Thoracic aorta (tissue), 2 donors: ENCODE results near the gene ZNF71. TPM values are rescaled to one million over a fixed set of nuclear protein-coding genes. Genes with fewer than 3 reads are reported as not detected.
A peak's percentile ranks its signal among the peaks of the same experiment; 100 is the strongest.
"Not testable (repeated sequence)": the region's sequence is repeated elsewhere in the genome, so short reads cannot be mapped to it uniquely, and the experiment has no call there.

Experiments used
- ATAC-seq: fragments of 150-250 bp; one replicate; pipeline ENCODE4 v1.8.0; 2017; ENCODE audit warnings: low read depth; ENCODE audit not compliant: insufficient number of reproducible peaks, low FRiP score
- DNase-seq: peaks from one replicate; pipeline ENCODE4 v3.0.0-alpha.2; 2020; ENCODE audit warnings: low spot score
- H3K27ac ChIP-seq, 2 donors: fragments of 200-600 bp; sonication (generic); 1 replicate in 1 of 2; 2 replicates in 1 of 2; pipeline ENCODE4 v1.5.1; 2016; ENCODE audit warnings: mild to moderate bottlenecking in 2 of 2, moderate library complexity in 2 of 2
- H3K27me3 ChIP-seq: fragments of 200-600 bp; sonication (generic); replicated peaks from 2 replicates; pipeline ENCODE4 v1.6.0; 2016; ENCODE audit warnings: mild to moderate bottlenecking; ENCODE audit not compliant: insufficient read depth
- H3K36me3 ChIP-seq: fragments of 200-600 bp; sonication (generic); one replicate; pipeline ENCODE4 v1.5.1; 2016
- H3K4me1 ChIP-seq, 2 donors: fragments of 200-600 bp; sonication (generic); 1 replicate in 1 of 2; 2 replicates in 1 of 2; pipeline versions ENCODE4 v1.5.1 to v1.6.0; 2016; ENCODE audit warnings: low read depth in 2 of 2, mild to moderate bottlenecking in 1 of 2; ENCODE audit not compliant: control insufficient read depth in 1 of 2
- H3K4me3 ChIP-seq: fragments of 200-600 bp; sonication (generic); 2 replicates; pipeline ENCODE4 v1.5.1; 2016; ENCODE audit warnings: mild to moderate bottlenecking
- H3K9me3 ChIP-seq: fragments of 200-600 bp; sonication (generic); 2 replicates; pipeline ENCODE4 v1.5.1; 2016
- total RNA-seq, 2 donors: library from RNA; depleted of rRNA; stranded (reverse); fragments of >200 nt; gene quantifications; one replicate each; pipeline versions ENCODE4 v1.1.0 to v1.2.3, GENCODE V29; 2016
- TF ChIP-seq, protein P1 (sequence below): fragments of 200-600 bp; sonication (generic); IDR thresholded peaks from one replicate; pipeline ENCODE4 v1.5.1; 2019; ENCODE audit warnings: antibody characterized with exemption

The ZNF71 gene
- total RNA-seq, 2 donors from 2014 or later = 11.6 to 16.2 TPM

DNA sequence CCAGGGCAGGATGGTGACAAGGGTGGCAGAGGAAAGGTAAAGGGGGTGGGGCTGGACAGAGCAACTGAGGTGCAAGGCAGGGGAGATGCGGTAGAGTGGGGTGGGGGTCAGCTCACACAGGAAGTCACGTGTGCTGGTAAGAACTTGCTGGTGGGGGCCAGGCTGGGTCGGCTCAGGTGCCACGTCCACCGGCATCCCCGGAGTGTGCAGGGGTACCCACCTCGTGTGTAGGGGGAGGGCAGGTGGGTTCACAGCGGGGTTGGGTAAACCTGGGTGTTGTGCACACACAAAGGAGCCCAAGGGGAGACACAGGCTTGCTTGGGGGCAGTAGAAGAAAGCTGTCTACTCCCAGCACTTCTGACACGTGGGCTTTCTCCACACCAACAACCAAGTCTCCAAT is 73.6 kb downstream of the ZNF71 start:
- peaks cover 2 to 11% of the 10 kb centered on the region in 2 donors for H3K4me1 ChIP-seq
- no peak overlapping the region for H3K4me3 ChIP-seq
- TF ChIP-seq, protein P1, sequence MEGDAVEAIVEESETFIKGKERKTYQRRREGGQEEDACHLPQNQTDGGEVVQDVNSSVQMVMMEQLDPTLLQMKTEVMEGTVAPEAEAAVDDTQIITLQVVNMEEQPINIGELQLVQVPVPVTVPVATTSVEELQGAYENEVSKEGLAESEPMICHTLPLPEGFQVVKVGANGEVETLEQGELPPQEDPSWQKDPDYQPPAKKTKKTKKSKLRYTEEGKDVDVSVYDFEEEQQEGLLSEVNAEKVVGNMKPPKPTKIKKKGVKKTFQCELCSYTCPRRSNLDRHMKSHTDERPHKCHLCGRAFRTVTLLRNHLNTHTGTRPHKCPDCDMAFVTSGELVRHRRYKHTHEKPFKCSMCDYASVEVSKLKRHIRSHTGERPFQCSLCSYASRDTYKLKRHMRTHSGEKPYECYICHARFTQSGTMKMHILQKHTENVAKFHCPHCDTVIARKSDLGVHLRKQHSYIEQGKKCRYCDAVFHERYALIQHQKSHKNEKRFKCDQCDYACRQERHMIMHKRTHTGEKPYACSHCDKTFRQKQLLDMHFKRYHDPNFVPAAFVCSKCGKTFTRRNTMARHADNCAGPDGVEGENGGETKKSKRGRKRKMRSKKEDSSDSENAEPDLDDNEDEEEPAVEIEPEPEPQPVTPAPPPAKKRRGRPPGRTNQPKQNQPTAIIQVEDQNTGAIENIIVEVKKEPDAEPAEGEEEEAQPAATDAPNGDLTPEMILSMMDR = no peak
- peaks cover 6% of the 10 kb centered on the region for H3K36me3 ChIP-seq
- H3K27me3 ChIP-seq = no peaks in the 10 kb centered on the region
- H3K27ac ChIP-seq = no peak overlapping the region
- ATAC-seq (no peak), DNase-seq (no peak)
- H3K9me3 ChIP-seq = no peaks in the 10 kb centered on the region

DNA sequence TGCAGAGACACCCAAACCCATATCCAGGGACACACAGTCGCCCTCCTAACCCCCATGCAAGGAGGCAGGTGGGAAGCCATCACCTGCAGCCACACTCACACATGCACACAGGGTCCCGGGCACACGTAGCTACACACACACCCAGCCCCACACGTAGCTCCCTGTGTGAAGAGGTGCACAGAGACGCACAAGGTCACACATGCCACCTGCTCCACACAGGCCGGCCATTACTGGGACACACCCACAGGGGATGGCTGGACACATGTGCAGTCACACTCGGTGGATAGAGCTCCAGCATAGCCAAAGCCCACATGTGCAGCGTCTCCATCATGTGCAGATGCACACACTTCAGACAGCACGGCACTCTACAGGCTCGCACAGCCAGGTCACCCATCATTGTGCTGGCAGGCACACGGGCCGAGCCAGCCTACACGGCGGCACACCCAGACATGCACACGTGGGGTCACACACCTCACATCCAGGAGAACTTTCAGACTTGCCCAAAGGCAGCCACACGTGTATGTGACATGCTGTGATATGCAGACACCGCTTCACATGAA is 75.4 kb downstream of the ZNF71 start:
- Histone ChIP-seq H3K4me3 (peak overlapping the region; percentile 78), H3K27ac (no peak overlapping the region), H3K4me1 (peaks cover 2 to 11% of the 10 kb centered on the region in 2 donors), H3K9me3 (no peaks in the 10 kb centered on the region), H3K36me3 (no peaks in the 10 kb centered on the region), H3K27me3 (no peaks in the 10 kb centered on the region)
- ATAC-seq (no peak), DNase-seq (no peak)
- TF ChIP-seq, protein P1 = no peak

DNA sequence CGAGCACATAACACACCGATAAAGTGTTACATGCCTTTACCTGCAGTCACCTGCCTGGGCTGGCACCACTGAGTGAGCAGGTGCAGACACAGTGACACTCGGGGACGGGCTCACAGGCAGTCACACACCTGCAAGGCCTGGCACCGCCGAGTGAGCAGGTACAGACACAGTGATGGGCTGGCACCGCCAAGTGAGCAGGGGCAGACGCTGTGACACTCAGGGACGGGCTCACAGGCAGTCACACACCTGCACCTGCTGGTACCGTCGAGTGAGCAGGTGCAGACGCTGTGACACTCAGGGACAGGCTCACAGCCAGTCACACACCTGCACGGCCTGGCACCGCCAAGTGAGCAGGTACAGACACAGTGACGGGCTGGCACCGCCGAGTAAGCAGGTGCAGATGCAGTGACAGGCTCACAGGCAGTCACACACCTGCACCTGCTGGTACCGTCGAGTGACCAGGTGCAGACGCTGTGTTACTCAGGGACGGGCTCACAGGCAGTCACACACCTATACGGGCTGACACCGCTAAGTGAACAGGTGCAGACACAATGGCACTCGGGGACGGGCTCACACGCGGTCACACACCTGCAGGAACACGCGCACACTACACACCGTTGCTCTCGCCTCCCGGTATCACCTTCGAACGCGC is 76.0 kb downstream of the ZNF71 start:
- no peak for DNase-seq
- Histone ChIP-seq H3K4me3 (peak overlapping the region; percentile 78), H3K9me3 (no peaks in the 10 kb centered on the region), H3K4me1 (peaks cover 2 to 11% of the 10 kb centered on the region in 2 donors), H3K27me3 (no peaks in the 10 kb centered on the region), H3K27ac (no peak overlapping the region), H3K36me3 (no peaks in the 10 kb centered on the region)
- ATAC-seq = no peak
- TF ChIP-seq, protein P1 = no peak

DNA sequence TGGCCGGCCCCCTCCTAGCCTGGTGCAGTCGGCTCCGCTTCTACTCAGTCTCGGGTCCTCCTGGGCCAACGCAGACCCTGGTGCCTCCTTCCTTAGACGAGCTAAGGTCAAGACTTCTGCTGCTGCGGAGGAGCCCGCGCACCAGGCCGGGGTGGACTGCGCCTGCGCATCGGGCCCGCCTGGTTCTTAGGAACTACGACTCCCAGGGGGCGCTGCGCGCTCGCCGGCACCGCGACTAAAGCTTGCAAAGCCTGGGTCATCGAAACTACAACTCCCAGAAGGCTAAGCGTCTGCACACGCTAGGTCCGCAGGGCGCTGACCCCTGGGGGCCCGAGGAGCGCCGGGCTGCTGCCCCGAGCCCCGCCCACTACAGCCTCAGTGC is 76.5 kb downstream of the ZNF71 start, which contains the start of gene ZNF835:
TSS of gene ZNF835 (minus strand) at position 145 of the 382 bp plus-strand sequence. CDS start 6,559 bp downstream, outside the sequence.
- H3K9me3 ChIP-seq = no peaks in the 10 kb centered on the region
- H3K4me1 ChIP-seq = peaks cover 2 to 11% of the 10 kb centered on the region in 2 donors
- H3K27ac ChIP-seq = no peak within 1 kb of the TSS
- ATAC-seq (no peak), DNase-seq (peak; percentile 60)
- H3K36me3 ChIP-seq = no peaks in the 10 kb centered on the region
- no peaks in the 10 kb centered on the region for H3K27me3 ChIP-seq
- TF ChIP-seq, protein P1 = peak; percentile 46
- H3K4me3 ChIP-seq = peak within 1 kb of the TSS; percentile 78

DNA sequence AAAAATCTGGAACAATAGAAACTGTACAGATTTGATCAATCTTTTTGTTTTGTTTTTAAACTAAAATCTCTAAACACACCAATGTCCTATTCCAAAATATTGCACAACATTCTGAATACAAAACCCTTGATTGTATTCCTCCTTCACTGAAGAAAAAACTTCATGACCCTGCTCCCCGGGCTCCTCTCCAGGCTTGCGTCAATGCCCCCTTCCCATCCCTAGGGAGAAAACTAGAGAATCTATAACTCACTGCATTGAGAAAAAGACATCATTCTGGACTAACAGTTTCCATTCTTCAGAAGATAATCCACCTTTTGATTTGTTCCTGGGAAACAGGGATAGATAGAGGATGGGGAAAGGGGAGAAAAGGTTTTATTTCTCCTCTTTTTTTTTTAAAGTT is 77.5 kb downstream of the ZNF71 start:
- not testable (repeated sequence) for H3K9me3 ChIP-seq, ATAC-seq, H3K36me3 ChIP-seq, H3K4me3 ChIP-seq, H3K27ac ChIP-seq, H3K27me3 ChIP-seq, DNase-seq
- H3K4me1 ChIP-seq = peaks cover 2 to 11% of the 10 kb centered on the region in 2 donors

Other genes starting within 250 kb of the ZNF71 start
- gene ZNF582, start 201.8 kb upstream of the ZNF71 start, total RNA-seq = 1 to 10 TPM; 2.1 to 2.6 TPM
- 10 to 100 TPM in 1 of 2 donors, 1 to 10 TPM in 1; 4.2 to 20.9 TPM for gene ZNF583, start 191.0 kb upstream of the ZNF71 start, total RNA-seq
- gene ZNF667, start 118.0 kb upstream of the ZNF71 start, total RNA-seq = 1 to 10 TPM; 4.6 to 7.8 TPM
- 1 to 10 TPM; 3.9 to 6.2 TPM for gene ZNF471, start 87.4 kb upstream of the ZNF71 start, total RNA-seq
- 10 to 100 TPM; 10.4 to 15.8 TPM for gene ZFP28, start 56.4 kb upstream of the ZNF71 start, total RNA-seq
- 1 to 10 TPM; 4.1 to 5.7 TPM for gene ZNF470, start 27.8 kb upstream of the ZNF71 start, total RNA-seq
- gene SMIM17, start 47.9 kb downstream of the ZNF71 start, total RNA-seq = 1 to 10 TPM in 1 of 2 donors, not detected in 1; 4.4 TPM
- 10 to 100 TPM in 1 of 2 donors, 1 to 10 TPM in 1; 4.7 to 14.5 TPM for gene ZNF835, start 76.5 kb downstream of the ZNF71 start, total RNA-seq
- 10 to 100 TPM in 1 of 2 donors, 1 to 10 TPM in 1; 9.9 to 11.6 TPM for gene PEG3, start 245.4 kb downstream of the ZNF71 start, total RNA-seq
- gene ZIM2, start 245.4 kb downstream of the ZNF71 start, total RNA-seq = 1 to 10 TPM in 1 of 2 donors, not detected in 1; 1.4 TPM